OCI-LY1 (cell line): ENCODE data around the gene CRTAC1.

Experiments used
- H2AFZ ChIP-seq: fragments of 200-600 bp; sonication (generic), shearing (Covaris generic); 2 replicates; pipeline ENCODE4 v1.6.0; 2014; ENCODE audit warnings: antibody characterized with exemption, mild to moderate bottlenecking, low read length
- H3F3A ChIP-seq: fragments of 200-600 bp; sonication (generic), shearing (Covaris generic); 2 replicates; pipeline ENCODE4 v1.6.0; 2014; ENCODE audit warnings: mild to moderate bottlenecking, antibody characterized with exemption, low read length, moderate library complexity; ENCODE audit not compliant: insufficient read depth
- H3K27ac ChIP-seq: fragments of 200-600 bp; sonication (generic); 2 replicates; pipeline ENCODE4 v1.5.1; 2014; ENCODE audit warnings: low read length, mixed run types, mild to moderate bottlenecking, low read depth; ENCODE audit not compliant: poor library complexity, severe bottlenecking
- H3K27me3 ChIP-seq: fragments of 200-600 bp; sonication (generic); 2 replicates; pipeline ENCODE4 v1.6.0; 2014; ENCODE audit warnings: antibody characterized with exemption, mild to moderate bottlenecking, low read length, moderate library complexity; ENCODE audit not compliant: insufficient read depth
- H3K36me3 ChIP-seq: fragments of 200-600 bp; sonication (generic); 2 replicates; pipeline ENCODE4 v1.6.1; 2014; ENCODE audit warnings: mild to moderate bottlenecking, antibody characterized with exemption, low read length, moderate library complexity, mixed read lengths; ENCODE audit not compliant: insufficient read depth
- H3K4me1 ChIP-seq: fragments of 200-600 bp; sonication (generic); 2 replicates; pipeline ENCODE4 v1.5.1; 2014; ENCODE audit warnings: mild to moderate bottlenecking, low read length, moderate library complexity; ENCODE audit not compliant: insufficient read depth, severe bottlenecking
- H3K4me2 ChIP-seq: fragments of 200-600 bp; sonication (generic), shearing (Covaris generic); 2 replicates; pipeline ENCODE4 v1.6.1; 2014; ENCODE audit warnings: low read length
- H3K4me3 ChIP-seq: fragments of 200-600 bp; sonication (generic); 2 replicates; pipeline ENCODE4 v1.5.1; 2014; ENCODE audit warnings: low read length, low read depth, mild to moderate bottlenecking, mixed read lengths; ENCODE audit not compliant: poor library complexity, severe bottlenecking
- H3K79me2 ChIP-seq: fragments of 200-600 bp; shearing (Covaris generic); 2 replicates; pipeline ENCODE4 v1.6.1; 2016; ENCODE audit warnings: mixed run types, low read length, mixed read lengths; ENCODE audit not compliant: insufficient read depth
- H3K9ac ChIP-seq: fragments of 200-600 bp; sonication (generic), shearing (Covaris generic); 2 replicates; pipeline ENCODE4 v1.6.1; 2014; ENCODE audit warnings: mild to moderate bottlenecking, low read length, mixed read lengths
- H3K9me2 ChIP-seq: fragments of 200-600 bp; sonication (generic), shearing (Covaris generic); 2 replicates; pipeline ENCODE4 v1.6.1; 2014; ENCODE audit warnings: low read depth, mild to moderate bottlenecking, low read length, mixed read lengths
- H3K9me3 ChIP-seq: fragments of 200-600 bp; shearing (Covaris generic); 2 replicates; pipeline ENCODE4 v1.6.1; 2014; ENCODE audit warnings: low read length, mixed read lengths
- H4K20me1 ChIP-seq: fragments of 200-600 bp; sonication (generic), shearing (Covaris generic); 2 replicates; pipeline ENCODE4 v1.6.0; 2016; ENCODE audit warnings: mild to moderate bottlenecking, low read length; ENCODE audit not compliant: insufficient read depth
- CTCF ChIP-seq: fragments of 200-600 bp; sonication (generic), shearing (Covaris generic); IDR thresholded peaks from 2 replicates; pipeline ENCODE4 v1.5.1; 2017; ENCODE audit warnings: mild to moderate bottlenecking, antibody characterized with exemption, low read length, moderate library complexity, mixed read lengths
- EZH2 ChIP-seq: fragments of 200-600 bp; sonication (generic), shearing (Covaris generic); IDR thresholded peaks from 2 replicates; pipeline ENCODE4 v1.8.0; 2017; ENCODE audit warnings: borderline replicate concordance, mixed run types, mild to moderate bottlenecking, antibody characterized with exemption, low read length, moderate library complexity, mixed read lengths

CRTAC1 gene

GRCh38 chr10:97880109-97880508 lies 150.3 kb downstream of the CRTAC1 start:
- Histone ChIP-seq H4K20me1 (no peaks in the 10 kb centered on the region), H3K4me1 (no peaks in the 10 kb centered on the region), H3K27ac (no peak overlapping the region), H3K9me2 (no peaks in the 10 kb centered on the region), H3K79me2 (no peaks in the 10 kb centered on the region), H3K9me3 (no peaks in the 10 kb centered on the region), H3K27me3 (no peaks in the 10 kb centered on the region), H3K4me2 (no peak overlapping the region), H3K9ac (no peak overlapping the region), H3K36me3 (no peaks in the 10 kb centered on the region), H3F3A (no peaks in the 10 kb centered on the region), H2AFZ (no peak overlapping the region), H3K4me3 (no peak overlapping the region)
- TF ChIP-seq CTCF: no peak
- no peak for TF ChIP-seq EZH2

GRCh38 chr10:97879241-97879640 lies 151.2 kb downstream of the CRTAC1 start:
- Histone ChIP-seq H3F3A (no peaks in the 10 kb centered on the region), H3K4me2 (no peak overlapping the region), H4K20me1 (no peaks in the 10 kb centered on the region), H3K9me2 (no peaks in the 10 kb centered on the region), H3K27ac (no peak overlapping the region), H3K4me3 (no peak overlapping the region), H3K79me2 (no peaks in the 10 kb centered on the region), H3K9me3 (no peaks in the 10 kb centered on the region), H2AFZ (no peak overlapping the region), H3K36me3 (no peaks in the 10 kb centered on the region), H3K27me3 (no peaks in the 10 kb centered on the region), H3K9ac (no peak overlapping the region), H3K4me1 (no peaks in the 10 kb centered on the region)
- TF ChIP-seq EZH2: no peak
- TF ChIP-seq CTCF: no peak

GRCh38 chr10:97876402-97876801 lies 154.0 kb downstream of the CRTAC1 start:
- H3K9ac ChIP-seq: no peak overlapping the region
- H3K4me2 ChIP-seq: no peak overlapping the region
- H3K9me3 ChIP-seq: no peaks in the 10 kb centered on the region
- no peak overlapping the region for H3K4me3 ChIP-seq
- H3K79me2 ChIP-seq: no peaks in the 10 kb centered on the region
- TF ChIP-seq EZH2: no peak
- TF ChIP-seq CTCF: no peak
- H3K9me2 ChIP-seq: no peaks in the 10 kb centered on the region
- H3K36me3 ChIP-seq: no peaks in the 10 kb centered on the region
- H3K4me1 ChIP-seq: no peaks in the 10 kb centered on the region
- H2AFZ ChIP-seq: no peak overlapping the region
- no peaks in the 10 kb centered on the region for H4K20me1 ChIP-seq
- H3K27ac ChIP-seq: no peak overlapping the region
- H3F3A ChIP-seq: no peaks in the 10 kb centered on the region
- H3K27me3 ChIP-seq: no peaks in the 10 kb centered on the region
